ENCODE measurements around the gene PRR35. TPM values are rescaled to one million over a fixed set of nuclear protein-coding genes. Genes with fewer than 3 reads are reported as not detected.

PRR35 gene
- total RNA-seq, 2 experiments from 2014 or later: not detected

GRCh38 chr16:582218-582613 lies 22.0 kb downstream of the PRR35 start:
- Mint-ChIP-seq H3K4me3 (no peak overlapping the region), H3K9me3 (ENCODE audit: low read depth) (no peaks in the 10 kb centered on the region), H3K4me1 (peaks cover 2% of the 10 kb centered on the region), H3K27me3 (no peaks in the 10 kb centered on the region), H3K27ac (no peak overlapping the region), H3K36me3 (ENCODE audit: low read depth) (peaks cover 1% of the 10 kb centered on the region)
- ChIA-PET POLR2A (no interaction called here), CTCF (no interaction called here)
- intact Hi-C loops (cut with DNase I, micrococcal nuclease): no loop called here
- DNase-seq (no peak), ATAC-seq (no peak)

- intact Hi-C loops (cut with DNase I, micrococcal nuclease): no loop called here
- H3K4me3 Mint-ChIP-seq: no peak overlapping the region
- no peaks in the 10 kb centered on the region for H3K27me3 Mint-ChIP-seq
- no peaks in the 10 kb centered on the region for H3K9me3 Mint-ChIP-seq (ENCODE audit: low read depth)
- no peak overlapping the region for H3K27ac Mint-ChIP-seq
- POLR2A ChIA-PET: no interaction called here
- peaks cover 5% of the 10 kb centered on the region for H3K4me1 Mint-ChIP-seq
- peaks cover 4% of the 10 kb centered on the region for H3K36me3 Mint-ChIP-seq (ENCODE audit: low read depth)
- no peak for DNase-seq
- no peak for ATAC-seq
- CTCF ChIA-PET: no interaction called here
These were observed 22.6 kb downstream of the PRR35 start for GRCh38 chr16:582614-583331.

- DNase-seq (no peak), ATAC-seq (no peak)
- no peaks in the 10 kb centered on the region for H3K27me3 Mint-ChIP-seq
- H3K27ac Mint-ChIP-seq: no peak overlapping the region
- peaks cover 11% of the 10 kb centered on the region for H3K36me3 Mint-ChIP-seq (ENCODE audit: low read depth)
- intact Hi-C loops (cut with DNase I, micrococcal nuclease): no loop called here
- no peaks in the 10 kb centered on the region for H3K9me3 Mint-ChIP-seq (ENCODE audit: low read depth)
- peaks cover 5% of the 10 kb centered on the region for H3K4me1 Mint-ChIP-seq
- ChIA-PET CTCF (no interaction called here), POLR2A (no interaction called here)
- no peak overlapping the region for H3K4me3 Mint-ChIP-seq
These were observed 23.2 kb downstream of the PRR35 start for GRCh38 chr16:583470-583814.

GRCh38 chr16:583815-584591 lies 23.8 kb downstream of the PRR35 start:
- no peak for ATAC-seq
- H3K4me3 Mint-ChIP-seq: no peak overlapping the region
- H3K36me3 Mint-ChIP-seq (ENCODE audit: low read depth): peaks cover 13% of the 10 kb centered on the region
- peaks cover 5% of the 10 kb centered on the region for H3K4me1 Mint-ChIP-seq
- CTCF ChIA-PET: no interaction called here
- DNase-seq: no peak
- intact Hi-C loops (cut with DNase I, micrococcal nuclease): no loop called here
- H3K27ac Mint-ChIP-seq: no peak overlapping the region
- H3K9me3 Mint-ChIP-seq (ENCODE audit: low read depth): no peaks in the 10 kb centered on the region
- POLR2A ChIA-PET: no interaction called here
- H3K27me3 Mint-ChIP-seq: no peaks in the 10 kb centered on the region

- intact Hi-C loops (cut with DNase I, micrococcal nuclease): loop anchor here in 1 of 2 experiments (5.0 kb wide), 4 partner anchors 203 to 1952 kb away; partner anchors contain the start of genes CRAMP1, IFT140, PDPK1 and PGAP6
- Mint-ChIP-seq H3K27ac (no peak overlapping the region), H3K36me3 (ENCODE audit: low read depth) (peaks cover 13% of the 10 kb centered on the region), H3K4me1 (peaks cover 5% of the 10 kb centered on the region), H3K27me3 (no peaks in the 10 kb centered on the region), H3K9me3 (ENCODE audit: low read depth) (no peaks in the 10 kb centered on the region), H3K4me3 (no peak overlapping the region)
- DNase-seq: no peak
- ChIA-PET POLR2A (no interaction called here), CTCF (interaction anchor here (0.9 kb wide), 1 partner anchor 89 kb away, joined by 3 read pairs; no protein-coding TSS in a partner anchor)
- ATAC-seq: no peak
These were observed 25.2 kb downstream of the PRR35 start for GRCh38 chr16:585351-585750.

- Mint-ChIP-seq H3K4me3 (no peak overlapping the region), H3K4me1 (peaks cover 12% of the 10 kb centered on the region), H3K27me3 (no peaks in the 10 kb centered on the region), H3K27ac (no peak overlapping the region), H3K36me3 (ENCODE audit: low read depth) (peaks cover 13% of the 10 kb centered on the region), H3K9me3 (ENCODE audit: low read depth) (no peaks in the 10 kb centered on the region)
- intact Hi-C loops (cut with DNase I, micrococcal nuclease): loop anchor here in 1 of 2 experiments (5.0 kb wide), 4 partner anchors 204 to 1951 kb away; partner anchors contain the start of genes CRAMP1, IFT140, PDPK1 and PGAP6
- DNase-seq (no peak), ATAC-seq (no peak)
- POLR2A ChIA-PET: no interaction called here
- CTCF ChIA-PET: no interaction called here
These were observed 26.0 kb downstream of the PRR35 start for GRCh38 chr16:586047-586644.

GRCh38 chr16:586645-587590 lies 26.7 kb downstream of the PRR35 start:
- Mint-ChIP-seq H3K27ac (peak overlapping the region; percentile 87), H3K4me1 (peaks cover 13% of the 10 kb centered on the region), H3K36me3 (ENCODE audit: low read depth) (peaks cover 13% of the 10 kb centered on the region), H3K9me3 (ENCODE audit: low read depth) (no peaks in the 10 kb centered on the region), H3K4me3 (peak overlapping the region; percentile 79), H3K27me3 (no peaks in the 10 kb centered on the region)
- intact Hi-C loops (cut with DNase I, micrococcal nuclease): loop anchor here in 1 of 2 experiments (5.0 kb wide), 4 partner anchors 205 to 1950 kb away; partner anchors contain the start of genes CRAMP1, IFT140, PDPK1 and PGAP6
- ATAC-seq (no peak), DNase-seq (no peak)
- POLR2A ChIA-PET: no interaction called here
- CTCF ChIA-PET: interaction anchor here (0.6 to 1.1 kb wide), 3 partner anchors 16 to 62 kb away, joined by 3 read pairs; partner anchors contain the start of genes METTL26 and WDR90

- Mint-ChIP-seq H3K36me3 (ENCODE audit: low read depth) (peaks cover 13% of the 10 kb centered on the region), H3K27ac (peak overlapping the region; percentile 97), H3K27me3 (no peaks in the 10 kb centered on the region), H3K4me1 (peaks cover 19% of the 10 kb centered on the region), H3K9me3 (ENCODE audit: low read depth) (no peaks in the 10 kb centered on the region), H3K4me3 (peak overlapping the region; percentile 79)
- ChIA-PET POLR2A (interaction anchor here (0.7 kb wide), 1 partner anchor 393 kb away, joined by 4 read pairs; the partner anchor contains the start of gene SOX8), CTCF (interaction anchor here (0.7 to 1.0 kb wide), 3 partner anchors 12 to 75 kb away, joined by 3 to 6 read pairs (median 5); no protein-coding TSS in a partner anchor)
- DNase-seq (peak; percentile 85), ATAC-seq (peak; percentile 33)
- intact Hi-C loops (cut with DNase I, micrococcal nuclease): loop anchor here in 1 of 2 experiments (2.0 to 5.0 kb wide), 6 partner anchors 152 to 1949 kb away; partner anchors contain the start of genes CIAO3, CRAMP1, IFT140 and PDPK1
These were observed 28.4 kb downstream of the PRR35 start for GRCh38 chr16:588639-588888.

GRCh38 chr16:588889-589657 lies 28.9 kb downstream of the PRR35 start:
- ChIA-PET POLR2A (interaction anchor here (0.7 kb wide), 1 partner anchor 392 kb away, joined by 4 read pairs; the partner anchor contains the start of gene SOX8), CTCF (interaction anchor here (0.7 to 1.0 kb wide), 3 partner anchors 12 to 75 kb away, joined by 3 to 6 read pairs (median 5); no protein-coding TSS in a partner anchor)
- intact Hi-C loops (cut with DNase I, micrococcal nuclease): loop anchor here (1.0 to 5.0 kb wide), 25 partner anchors 19 to 1948 kb away; partner anchors contain the start of genes CAPN15 (in 2 of the 2), METTL26 (in 2 of the 2), AXIN1 (in 1 of the 2) and CHTF18 (in 1 of the 2)
- H3K9me3 Mint-ChIP-seq (ENCODE audit: low read depth): no peaks in the 10 kb centered on the region
- H3K36me3 Mint-ChIP-seq (ENCODE audit: low read depth): peaks cover 13% of the 10 kb centered on the region
- peak overlapping the region; percentile 79 for H3K4me3 Mint-ChIP-seq
- H3K27ac Mint-ChIP-seq: peak overlapping the region; percentile 100
- no peaks in the 10 kb centered on the region for H3K27me3 Mint-ChIP-seq
- DNase-seq (peak; percentile 98), ATAC-seq (peak; percentile 76)
- H3K4me1 Mint-ChIP-seq: peaks cover 21% of the 10 kb centered on the region

- peaks cover 13% of the 10 kb centered on the region for H3K36me3 Mint-ChIP-seq (ENCODE audit: low read depth)
- H3K27ac Mint-ChIP-seq: peak within 1 kb of the TSS; percentile 100
- H3K9me3 Mint-ChIP-seq (ENCODE audit: low read depth): no peaks in the 10 kb centered on the region
- POLR2A ChIA-PET: no interaction called here
- intact Hi-C loops (cut with DNase I, micrococcal nuclease): loop anchor here (1.0 to 5.0 kb wide), 25 partner anchors 19 to 1948 kb away; partner anchors contain the start of genes CAPN15 (in 2 of the 2), METTL26 (in 2 of the 2), AXIN1 (in 1 of the 2) and CHTF18 (in 1 of the 2)
- CTCF ChIA-PET: interaction anchor here (1.0 kb wide), 1 partner anchor 19 kb away, joined by 6 read pairs; no protein-coding TSS in a partner anchor
- DNase-seq: peak; percentile 100
- no peaks in the 10 kb centered on the region for H3K27me3 Mint-ChIP-seq
- peak within 1 kb of the TSS; percentile 79 for H3K4me3 Mint-ChIP-seq
- peak; percentile 88 for ATAC-seq
- peaks cover 22% of the 10 kb centered on the region for H3K4me1 Mint-ChIP-seq
These were observed 29.5 kb downstream of the PRR35 start, which contains the start of gene RAB40C for GRCh38 chr16:589658-590187. Gene RAB40C, plus strand, starts transcription at chr16:590066. Its CDS starts 226 bp downstream, at chr16:590292.

Data from activated CD4-positive, alpha-beta T cell treated with anti-CD3 and anti-CD28 coated beads for 36 hours (primary cell).